WTC11 (cell line): ENCODE measurements around the gene CTNNA3.

ENCODE experiments used
- ATF3 ChIP-seq: sonication (generic); formaldehyde crosslinking; conservative IDR thresholded peaks from 2 replicates; pipeline ENCODE4 v1.8.1; 2022; ENCODE audit warnings: mild to moderate bottlenecking, missing genetic modification reagents
- CREM ChIP-seq: sonication (generic); formaldehyde crosslinking; IDR thresholded peaks from 2 replicates; pipeline ENCODE4 v1.8.1; 2022; ENCODE audit warnings: mild to moderate bottlenecking, missing genetic modification reagents, moderate library complexity
- CTCF ChIP-seq: fragments of 200-600 bp; IDR thresholded peaks from 2 replicates; pipeline ENCODE4 v1.8.0; 2022; ENCODE audit warnings: antibody characterized with exemption
- E2F4 ChIP-seq: sonication (generic); formaldehyde crosslinking; IDR thresholded peaks from 2 replicates; pipeline ENCODE4 v1.8.1; 2022; ENCODE audit warnings: low read depth, mild to moderate bottlenecking, moderate library complexity, missing genetic modification reagents, borderline replicate concordance
- GTF2I ChIP-seq: fragments of 250-450 bp; sonication (Bioruptor Pico); conservative IDR thresholded peaks from 2 replicates; pipeline ENCODE4 v1.4.0; 2021; ENCODE audit warnings: mild to moderate bottlenecking
- HMGXB4 ChIP-seq: sonication (generic); formaldehyde crosslinking; IDR thresholded peaks from 2 replicates; pipeline ENCODE4 v1.8.1; 2023; ENCODE audit warnings: mild to moderate bottlenecking, moderate library complexity, missing genetic modification reagents
- USF1 ChIP-seq: sonication (generic); formaldehyde crosslinking; IDR thresholded peaks from 2 replicates; pipeline ENCODE4 v1.8.0; 2022; ENCODE audit warnings: mild to moderate bottlenecking, missing genetic modification reagents

GRCh38 chr10:66586073-66586472 is 1109.9 kb downstream of the CTNNA3 start:
- TF ChIP-seq USF1 (CRISPR knock-in tag) (no peak), HMGXB4 (CRISPR knock-in tag) (no peak), CREM (CRISPR knock-in tag) (no peak), CTCF (peak; percentile 28; the same call in 1 of the 2 replicates), GTF2I (no peak), ATF3 (CRISPR knock-in tag) (no peak), E2F4 (CRISPR knock-in tag) (no peak)
